Iris pigment epithelial cell (primary cell): Measurements from ENCODE around the gene UGT8.

Experiments
- DNase-seq: peaks from one replicate; pipeline ENCODE4 v3.0.0-alpha.2; 2011; ENCODE audit warnings: low read depth

Gene UGT8

DNA sequence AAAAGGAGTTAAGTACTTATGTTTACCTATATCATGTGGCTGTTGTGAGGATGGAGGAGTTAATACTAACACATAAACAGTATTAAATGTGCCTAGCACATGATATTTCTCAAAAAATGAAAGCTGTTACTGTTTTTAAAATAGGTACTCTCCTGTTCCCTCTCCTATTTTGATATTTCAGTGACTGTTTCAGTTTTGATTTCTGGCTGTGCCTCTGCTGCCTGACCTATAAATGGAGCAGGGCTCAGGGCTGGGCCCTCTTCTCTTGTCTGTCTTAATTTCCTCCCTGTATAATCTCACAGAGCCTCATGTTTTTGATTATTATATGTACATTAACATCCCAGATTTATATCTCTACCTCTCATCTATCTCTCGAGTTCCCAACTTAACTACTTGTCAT, 93.3 kb downstream of the UGT8 start:
- no peak for DNase-seq

DNA sequence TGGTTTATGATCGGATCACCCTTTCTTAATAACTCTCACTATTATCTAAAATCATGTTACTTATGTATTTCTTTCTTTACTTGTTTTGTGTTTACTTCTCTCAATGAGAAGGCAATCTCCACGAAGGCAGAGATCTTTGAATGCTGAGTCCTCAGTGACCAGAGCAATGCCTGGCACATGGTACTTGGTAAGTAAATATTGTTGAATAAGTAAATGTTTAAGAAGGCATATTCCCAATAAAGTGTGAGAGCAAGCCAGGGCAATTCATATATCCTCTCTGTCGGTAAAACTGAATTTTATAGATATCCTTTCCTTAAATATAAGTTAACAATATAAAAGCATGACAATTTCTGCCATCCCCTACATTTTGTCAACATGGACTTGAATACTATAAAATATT, 94.4 kb downstream of the UGT8 start:
- no peak for DNase-seq

DNA sequence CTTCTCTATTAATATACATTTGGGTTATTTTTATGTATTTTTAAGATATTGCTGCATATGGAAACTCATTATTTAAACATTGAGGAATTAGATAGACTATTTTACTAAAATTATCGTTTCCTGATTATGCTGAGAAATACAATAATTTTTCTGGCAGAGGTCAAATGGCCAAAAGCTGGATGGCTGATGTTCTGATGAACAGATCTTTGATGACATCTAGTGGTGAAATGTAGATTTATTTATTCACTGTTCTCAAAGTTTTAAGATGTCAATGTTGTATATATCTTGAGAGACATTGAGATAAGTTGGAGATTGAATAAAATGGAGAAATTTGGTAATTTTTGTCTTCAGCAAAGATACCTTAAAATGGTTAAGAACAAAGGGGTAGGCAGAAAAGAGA, 96.2 kb downstream of the UGT8 start:
- peak; percentile 31 for DNase-seq

DNA sequence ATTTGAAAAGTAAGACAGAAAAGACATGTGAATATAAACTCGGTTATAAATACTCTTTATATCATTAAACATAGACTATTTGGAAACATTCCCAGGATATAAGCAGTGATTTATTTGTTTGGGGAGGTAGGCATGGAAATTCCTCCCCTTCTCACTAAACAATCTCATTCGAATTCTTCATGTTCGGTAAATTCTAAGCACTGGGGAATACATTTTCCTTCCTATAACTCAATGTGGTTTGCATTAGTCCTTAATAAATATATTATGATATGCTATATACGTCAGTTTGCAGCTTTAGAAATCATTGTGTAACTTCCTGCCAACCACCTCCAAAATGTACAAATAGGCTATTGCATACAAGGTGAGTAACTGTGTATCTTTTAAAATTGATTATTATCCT, 99.6 kb downstream of the UGT8 start:
- no peak for DNase-seq

DNA sequence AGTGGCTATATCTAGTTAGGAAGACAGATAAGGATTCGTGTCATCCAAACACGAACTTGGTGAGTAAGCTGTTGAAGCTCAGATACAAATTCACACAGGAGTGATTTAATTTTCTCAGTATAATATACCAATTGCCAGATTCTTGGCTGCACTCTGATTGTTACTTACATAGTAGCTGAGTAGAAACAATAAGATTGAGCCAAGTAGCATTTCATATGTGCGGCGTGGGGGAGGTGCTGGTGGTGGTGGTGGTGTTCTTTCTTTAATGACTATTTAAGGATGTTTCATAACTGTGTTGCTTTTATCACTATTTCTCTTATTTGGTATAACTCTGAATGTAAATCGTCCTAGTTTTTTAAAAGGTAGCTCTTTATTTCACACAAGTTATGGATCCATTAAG, 102.9 kb downstream of the UGT8 start:
- no peak for DNase-seq

DNA sequence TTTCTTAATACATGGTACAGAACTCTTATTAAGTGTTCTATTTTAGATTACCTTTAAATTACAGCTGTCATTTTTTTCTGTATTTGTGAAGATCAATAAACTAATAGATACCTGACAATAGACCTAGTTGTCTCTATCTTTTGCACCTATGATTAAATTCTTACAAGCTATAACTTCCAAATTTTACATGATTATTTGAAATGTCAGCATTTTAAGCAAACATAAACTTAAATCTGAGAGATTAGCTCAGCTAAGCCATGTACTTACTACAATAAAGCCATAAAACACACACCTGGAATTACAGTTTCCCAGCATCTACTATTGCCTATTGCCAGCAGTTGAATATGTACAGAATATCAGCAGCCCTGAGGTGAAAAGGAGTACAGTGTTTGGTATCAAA, 118.8 kb downstream of the UGT8 start:
- DNase-seq = no peak

DNA sequence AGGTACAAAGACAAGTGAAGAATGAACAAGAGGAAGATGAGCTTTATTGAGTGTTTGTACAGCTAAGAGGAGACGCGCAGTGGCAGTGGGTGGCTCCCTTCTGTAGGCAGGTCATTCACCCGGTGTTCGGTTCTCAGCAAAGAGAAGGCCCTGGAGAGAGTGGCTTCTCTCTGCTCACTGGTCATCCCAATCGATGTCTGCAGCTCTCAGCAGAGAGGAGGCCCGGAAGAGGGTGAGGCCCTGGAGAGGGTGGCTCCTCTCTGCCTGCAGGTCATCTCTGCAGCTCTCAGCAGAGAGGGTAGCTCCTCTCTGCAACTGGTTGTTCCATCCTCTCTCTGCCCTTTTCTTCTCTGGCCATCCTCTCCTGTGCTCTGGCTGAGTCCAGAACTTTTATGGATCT, 126.5 kb downstream of the UGT8 start:
- no peak for DNase-seq

DNA sequence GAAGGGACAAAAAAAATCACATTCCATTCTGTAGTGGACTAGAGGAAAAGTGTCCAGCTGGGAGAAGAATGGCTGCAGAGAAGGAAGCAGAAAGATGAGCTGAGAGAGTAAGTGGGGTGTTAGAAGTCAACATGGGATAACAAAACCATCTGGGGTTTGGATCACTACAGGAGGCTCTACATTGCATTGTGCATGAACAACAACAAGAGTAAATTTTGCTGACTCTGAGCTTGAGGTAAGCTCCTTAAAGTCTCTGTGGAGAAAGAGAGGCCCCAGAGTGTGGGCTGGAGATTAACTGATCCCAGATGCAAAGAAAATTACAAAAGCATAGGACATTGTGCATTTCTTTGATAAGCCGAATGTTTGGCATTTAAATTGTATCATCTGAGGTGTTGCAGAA, 128.9 kb downstream of the UGT8 start:
- no peak for DNase-seq
